GM21515 (cell line): ENCODE measurements around the gene EDIL3.
"Not testable (repeated sequence)": the region's sequence is repeated elsewhere in the genome, so short reads cannot be mapped to it uniquely, and the experiment has no call there.

ENCODE experiments used
- ATAC-seq: cut with Tn5 transposase; IDR thresholded peaks from one replicate; pipeline ENCODE4 v1.9.1; 2021; ENCODE audit not compliant: unreplicated experiment

EDIL3 gene

GRCh38 chr5:84378961-84379360, 5.7 kb downstream of the EDIL3 start:
- ATAC-seq: no peak

- ATAC-seq: no peak
Observed at GRCh38 chr5:84378420-84378819, 6.3 kb downstream of the EDIL3 start.

DNA sequence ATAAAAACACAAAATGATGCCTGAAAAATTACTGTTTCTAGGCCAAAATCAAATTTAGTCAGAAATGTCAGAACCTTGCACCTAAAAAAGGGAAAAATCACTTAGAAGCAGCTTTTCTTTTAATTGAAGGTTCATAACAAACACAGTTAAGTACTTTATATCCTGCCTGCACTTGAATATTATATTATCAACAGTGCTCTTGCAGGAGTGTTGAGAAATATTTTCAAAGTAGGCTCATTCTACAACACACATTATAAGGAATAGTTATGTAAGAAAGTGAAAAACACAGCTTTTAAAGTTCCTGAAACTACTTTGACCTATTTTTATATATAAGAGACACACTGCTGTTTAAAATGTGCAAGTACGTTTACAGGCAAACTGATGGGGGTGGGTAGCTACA, 8.3 kb downstream of the EDIL3 start:
- no peak for ATAC-seq

- no peak for ATAC-seq
Observed at GRCh38 chr5:84374568-84374967, 10.1 kb downstream of the EDIL3 start.

DNA sequence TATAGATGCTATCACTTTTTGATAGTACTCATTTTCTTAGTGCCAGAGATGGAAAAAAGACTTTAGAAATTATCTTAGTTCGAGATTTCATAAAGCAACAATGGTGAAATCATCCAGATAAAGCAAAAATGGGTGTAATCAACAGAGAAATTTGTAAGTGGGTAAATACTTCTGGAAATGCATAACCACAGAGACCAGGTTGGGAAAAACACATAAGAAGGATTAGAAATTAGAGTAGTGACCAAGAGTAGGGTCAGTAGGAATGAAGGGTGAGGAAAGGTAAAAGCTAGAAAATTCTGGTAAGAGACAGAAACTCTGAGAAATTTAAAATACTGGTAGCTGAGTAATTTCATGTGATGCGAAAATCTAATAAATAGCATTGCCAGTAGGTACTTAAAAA, 11.2 kb downstream of the EDIL3 start:
- no peak for ATAC-seq

GRCh38 chr5:84372066-84372695, 12.5 kb downstream of the EDIL3 start:
- ATAC-seq: no peak

GRCh38 chr5:84370176-84370575, 14.5 kb downstream of the EDIL3 start:
- no peak for ATAC-seq

DNA sequence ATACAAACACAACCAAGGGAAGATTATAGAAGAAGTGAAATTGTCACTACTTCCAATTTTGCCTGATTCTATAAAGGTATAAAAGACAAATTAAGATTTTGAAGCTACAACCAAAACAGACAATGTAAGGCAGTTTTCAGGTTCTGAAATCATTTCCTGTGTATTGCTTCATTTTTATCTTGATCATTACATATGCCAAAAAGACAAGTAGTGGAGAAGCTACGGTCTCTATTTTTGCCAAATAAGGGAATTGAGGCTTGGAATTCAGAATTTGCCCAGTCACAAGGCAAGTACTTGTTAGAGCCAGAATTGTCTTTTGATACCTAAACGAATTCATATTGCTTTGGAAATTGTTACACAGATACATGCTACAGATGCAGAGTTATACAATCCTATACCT, 20.6 kb downstream of the EDIL3 start:
- ATAC-seq: no peak

DNA sequence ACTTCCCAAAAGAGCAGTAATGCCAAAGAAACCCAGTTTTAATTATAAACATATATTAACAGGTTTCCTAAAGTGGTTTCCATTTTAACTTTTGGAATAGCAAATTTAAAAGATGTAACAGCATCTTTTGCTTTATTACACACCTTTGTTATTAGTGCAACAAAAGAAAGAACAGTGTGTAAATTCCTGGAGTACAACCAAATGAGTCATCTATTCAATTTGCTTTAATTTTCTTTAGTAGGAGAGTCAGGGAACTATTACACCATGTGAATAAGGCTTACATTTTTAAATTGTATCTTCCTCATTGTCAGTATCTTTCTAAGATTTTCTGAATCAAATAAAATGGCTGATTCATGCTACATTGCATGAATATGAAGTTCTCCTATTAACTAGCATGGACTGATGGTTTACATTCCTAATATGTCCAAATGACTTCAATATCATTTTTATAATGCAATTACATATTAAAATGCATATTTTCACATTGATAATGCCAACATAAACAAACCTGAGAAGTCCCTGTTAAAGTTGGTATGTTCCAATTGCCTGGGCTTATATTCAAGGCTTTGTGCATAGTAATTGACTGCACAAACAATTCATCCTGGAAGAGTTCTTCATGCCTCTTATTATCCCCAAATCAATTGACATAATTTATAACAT, 22.5 kb downstream of the EDIL3 start:
- ATAC-seq: no peak

GRCh38 chr5:84361572-84361971, 23.1 kb downstream of the EDIL3 start:
- no peak for ATAC-seq

- ATAC-seq: no peak
Observed at GRCh38 chr5:84360056-84360455, 24.6 kb downstream of the EDIL3 start.

- no peak for ATAC-seq
Observed at GRCh38 chr5:84354101-84354500, 30.6 kb downstream of the EDIL3 start.

GRCh38 chr5:84344788-84345187, 39.9 kb downstream of the EDIL3 start:
- ATAC-seq: no peak

DNA sequence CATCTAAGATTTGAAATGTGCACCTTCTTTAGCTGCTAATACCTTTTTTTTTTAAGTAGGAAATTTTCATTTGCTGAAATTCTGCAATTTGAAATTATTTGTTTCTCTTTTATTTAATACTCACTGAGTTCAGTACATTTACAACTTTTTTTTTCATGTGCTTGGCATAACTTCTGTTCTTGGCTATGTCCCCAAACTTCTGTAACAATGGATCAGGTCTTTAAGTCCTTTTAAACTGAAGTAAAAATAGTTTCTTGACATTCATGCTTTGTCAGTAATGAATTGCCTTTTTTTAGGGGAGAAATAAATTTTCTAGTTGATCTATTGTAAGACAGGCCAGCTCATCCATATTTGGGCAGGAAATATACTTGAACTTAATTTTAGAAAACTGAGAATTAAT, 41.5 kb downstream of the EDIL3 start:
- ATAC-seq: no peak

DNA sequence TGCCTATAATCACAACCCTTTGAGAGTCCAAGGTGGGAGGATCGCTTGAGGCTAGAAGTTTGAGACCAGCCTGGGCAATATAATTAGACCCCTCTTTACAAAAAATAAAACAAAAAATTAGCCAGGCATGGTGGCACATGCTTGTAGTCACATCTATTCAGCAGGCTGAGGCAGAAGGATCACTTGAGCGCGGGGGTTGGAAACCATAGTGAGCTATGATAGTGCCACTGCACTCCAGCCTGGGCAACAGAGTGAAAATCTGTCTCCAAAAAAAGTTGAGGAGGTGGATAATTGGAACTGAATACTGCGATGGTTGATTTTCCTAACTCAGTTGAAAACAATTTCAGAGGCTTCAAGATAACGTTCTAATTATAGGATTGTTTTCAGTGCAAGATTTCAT, 52.6 kb downstream of the EDIL3 start:
- ATAC-seq: no peak

DNA sequence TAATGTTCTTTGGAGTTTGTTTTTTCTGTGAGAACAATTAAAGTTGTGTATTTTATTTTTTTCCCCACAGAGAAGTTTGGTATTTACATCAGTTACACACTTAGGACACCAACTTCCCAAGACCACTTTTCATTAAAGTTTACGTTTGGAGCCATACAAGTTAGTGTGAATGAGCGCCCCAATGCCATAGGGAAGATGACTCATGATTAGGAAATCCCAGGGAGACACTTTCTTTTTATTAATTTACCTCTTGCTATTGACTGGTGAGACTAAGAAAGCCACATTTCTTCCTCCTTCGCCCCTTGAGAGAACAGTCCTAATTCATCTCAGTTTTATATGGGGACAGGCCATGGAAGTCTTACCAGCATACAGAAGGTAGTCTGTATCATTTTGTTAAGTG, 57.1 kb downstream of the EDIL3 start:
- ATAC-seq: no peak

GRCh38 chr5:84322646-84323045, 62.0 kb downstream of the EDIL3 start:
- ATAC-seq: no peak

DNA sequence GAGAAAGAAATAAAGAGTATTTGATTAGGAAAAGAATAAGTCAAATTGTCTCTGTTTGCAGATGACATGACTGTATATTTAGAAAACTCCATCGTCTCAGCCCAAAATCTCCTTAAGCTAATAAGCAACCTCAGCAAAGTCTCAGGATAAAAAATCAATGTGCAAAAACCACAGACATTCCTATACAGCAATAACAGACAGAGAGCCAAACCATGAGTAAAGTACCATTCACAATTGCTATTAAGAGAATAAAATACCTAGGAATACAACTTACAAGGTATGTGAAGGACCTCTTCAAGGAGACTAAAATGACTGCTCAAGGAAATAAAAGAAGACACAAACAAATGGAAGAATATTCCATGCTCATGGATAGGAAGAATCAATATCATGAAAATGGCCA, 66.9 kb downstream of the EDIL3 start:
- not testable (repeated sequence) for ATAC-seq

DNA sequence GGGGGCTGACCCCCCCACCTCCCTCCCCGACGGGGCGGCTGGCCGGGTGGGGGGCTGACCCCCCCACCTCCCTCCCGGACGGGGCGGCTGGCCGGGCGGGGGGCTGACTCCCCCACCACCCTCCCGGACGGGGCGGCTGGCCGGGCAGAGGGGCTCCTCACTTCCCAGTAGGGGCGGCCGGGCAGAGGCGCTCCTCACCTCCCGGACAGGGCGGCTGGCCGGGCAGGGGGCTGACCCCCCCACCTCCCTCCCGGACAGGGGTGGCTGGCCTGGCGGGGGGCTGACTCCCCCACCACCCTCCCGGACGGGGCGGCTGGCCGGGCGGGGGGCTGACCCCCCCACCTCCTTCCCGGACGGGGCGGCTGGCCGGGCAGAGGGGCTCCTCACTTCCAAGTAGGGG, 72.4 kb downstream of the EDIL3 start:
- not testable (repeated sequence) for ATAC-seq

GRCh38 chr5:84309850-84310249, 74.8 kb downstream of the EDIL3 start:
- not testable (repeated sequence) for ATAC-seq

DNA sequence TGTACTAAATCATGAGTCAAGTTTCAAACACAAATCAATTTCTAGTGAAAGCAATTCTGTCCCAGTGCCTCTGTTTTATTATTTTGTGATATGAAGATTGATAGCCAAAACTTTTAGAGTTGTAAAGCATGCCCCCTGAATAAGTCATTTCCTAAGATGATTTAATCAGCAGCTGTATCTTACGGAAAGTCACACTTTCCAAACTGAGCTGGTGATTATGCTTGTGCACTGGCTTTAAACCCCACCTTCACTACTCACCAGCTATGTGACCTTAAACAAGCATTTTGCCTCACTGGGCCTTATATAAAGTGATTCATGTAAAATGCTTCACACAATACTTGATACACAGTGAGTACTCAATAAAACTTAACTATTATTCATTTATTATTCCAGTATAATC, 78.1 kb downstream of the EDIL3 start:
- no peak for ATAC-seq

DNA sequence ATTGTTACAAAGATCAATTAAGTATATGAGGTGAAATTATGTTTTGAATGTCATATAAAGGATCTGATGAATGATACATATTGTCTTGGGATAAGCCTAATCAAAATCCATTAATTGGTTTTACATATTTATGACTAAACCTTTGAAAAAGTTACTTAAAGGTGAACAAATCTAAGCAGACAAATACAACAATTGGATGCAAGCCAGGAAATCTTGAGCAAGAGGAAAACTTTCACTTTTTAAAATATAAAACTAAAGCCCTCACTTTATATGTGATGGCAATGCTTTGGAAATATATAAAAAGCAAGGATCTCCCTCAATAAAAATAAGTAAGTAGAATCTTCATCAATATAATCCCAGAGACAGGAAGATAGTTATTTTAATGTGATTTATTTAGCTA, 80.1 kb downstream of the EDIL3 start:
- no peak for ATAC-seq

- ATAC-seq: no peak
Observed at GRCh38 chr5:84303315-84303714, 81.4 kb downstream of the EDIL3 start.
